Activated CD4-positive, alpha-beta T cell treated with anti-CD3 and anti-CD28 coated beads, Interleukin-2, amount 50 U/mL, for 16 hours (primary cell): Measurements from ENCODE around the gene DSG3.
A peak's percentile ranks its signal among the peaks of the same experiment; 100 is the strongest.
"Not testable (repeated sequence)": the region's sequence is repeated elsewhere in the genome, so short reads cannot be mapped to it uniquely, and the experiment has no call there.

Experiments used
- DNase-seq: peaks from one replicate; pipeline ENCODE4 v3.0.0-alpha.2; 2020

The DSG3 gene

GRCh38 chr18:31494705-31495244 is 47.2 kb downstream of the DSG3 start:
- DNase-seq = not testable (repeated sequence)

- no peak for DNase-seq
These were observed 49.9 kb downstream of the DSG3 start for GRCh38 chr18:31497404-31497835.

GRCh38 chr18:31497836-31498573 is 50.5 kb downstream of the DSG3 start, which contains the start of gene DSG2:
TSS of gene DSG2 (plus strand) at chr18:31498177. CDS start at chr18:31498252, 75 bp downstream.
- DNase-seq = peak; percentile 11

GRCh38 chr18:31498574-31499524 is 51.3 kb downstream of the DSG3 start:
- no peak for DNase-seq

- DNase-seq = no peak
These were observed 52.6 kb downstream of the DSG3 start for GRCh38 chr18:31500051-31500688.

GRCh38 chr18:31503011-31503410 is 55.5 kb downstream of the DSG3 start:
- DNase-seq = no peak

GRCh38 chr18:31504455-31505147 is 57.1 kb downstream of the DSG3 start:
- no peak for DNase-seq

GRCh38 chr18:31505156-31505555 is 57.6 kb downstream of the DSG3 start:
- no peak for DNase-seq

GRCh38 chr18:31506024-31506742 is 58.6 kb downstream of the DSG3 start:
- no peak for DNase-seq

- DNase-seq = not testable (repeated sequence)
These were observed 59.6 kb downstream of the DSG3 start for GRCh38 chr18:31507124-31507523.

GRCh38 chr18:31508781-31509180 is 61.2 kb downstream of the DSG3 start:
- DNase-seq = no peak

GRCh38 chr18:31509571-31509970 is 62.0 kb downstream of the DSG3 start:
- DNase-seq = no peak

GRCh38 chr18:31510319-31510718 is 62.8 kb downstream of the DSG3 start:
- no peak for DNase-seq

GRCh38 chr18:31511098-31511497 is 63.6 kb downstream of the DSG3 start:
- DNase-seq = no peak

GRCh38 chr18:31512203-31512764 is 64.7 kb downstream of the DSG3 start:
- DNase-seq = no peak

- no peak for DNase-seq
These were observed 65.8 kb downstream of the DSG3 start for GRCh38 chr18:31513189-31513935.

- DNase-seq = no peak
These were observed 68.9 kb downstream of the DSG3 start for GRCh38 chr18:31516437-31516836.

- no peak for DNase-seq
These were observed 78.8 kb downstream of the DSG3 start for GRCh38 chr18:31526374-31526773.
